Cardiac septum (tissue), 1 donor: ENCODE measurements around the gene LYZL4. TPM values are rescaled to one million over a fixed set of nuclear protein-coding genes. Genes with fewer than 3 reads are reported as not detected.

ENCODE experiments used
- DNase-seq: peaks from one replicate; pipeline ENCODE4 v3.0.0-alpha.2; 2020; ENCODE audit warnings: low spot score
- intact Hi-C: fragments of 100-400 bp; cut with DNase I; formaldehyde crosslinking; loops from one replicate; pipeline ENCODE4 v1.14.0; 2022
- total RNA-seq: library from RNA; stranded (reverse); fragmentation: NEBNext Ultra II Directional; extraction: Animal tissue kit (Norgen Biotek cat#: 25700); gene quantifications from one replicate; pipeline ENCODE4 v1.2.1, GENCODE V29; 2021
- donor health status: DM: no; HTN: no; CAD: no.

The LYZL4 gene
- total RNA-seq, 1 donor from 2014 or later = not detected

- intact Hi-C loops = no loop called here
- no peak for DNase-seq
These were observed 22.1 kb upstream of the LYZL4 start for GRCh38 chr3:42432485-42432884.

- no peak for DNase-seq
- intact Hi-C loops = no loop called here
These were observed 20.5 kb upstream of the LYZL4 start for GRCh38 chr3:42430781-42431532.

- intact Hi-C loops = no loop called here
- DNase-seq = no peak
These were observed 18.4 kb upstream of the LYZL4 start for GRCh38 chr3:42428830-42429229.

- no peak for DNase-seq
- intact Hi-C loops = no loop called here
These were observed 15.5 kb upstream of the LYZL4 start for GRCh38 chr3:42425736-42426407.

GRCh38 chr3:42424911-42425310, 14.5 kb upstream of the LYZL4 start:
- intact Hi-C loops = no loop called here
- DNase-seq = no peak

GRCh38 chr3:42421818-42422796, 11.7 kb upstream of the LYZL4 start:
- no peak for DNase-seq
- intact Hi-C loops = no loop called here

GRCh38 chr3:42419563-42419962, 9.2 kb upstream of the LYZL4 start:
- DNase-seq = no peak
- intact Hi-C loops = no loop called here

GRCh38 chr3:42412526-42413155, 2.2 kb upstream of the LYZL4 start:
- intact Hi-C loops = no loop called here
- DNase-seq = no peak

GRCh38 chr3:42411429-42411828, 1.0 kb upstream of the LYZL4 start:
- no peak for DNase-seq
- intact Hi-C loops = no loop called here

- DNase-seq = no peak
- intact Hi-C loops = no loop called here
These were observed 2.3 kb downstream of the LYZL4 start for GRCh38 chr3:42408156-42408555.

- no peak for DNase-seq
- intact Hi-C loops = no loop called here
These were observed 3.5 kb downstream of the LYZL4 start for GRCh38 chr3:42406727-42407450.

GRCh38 chr3:42405857-42406256, 4.6 kb downstream of the LYZL4 start:
- no peak for DNase-seq
- intact Hi-C loops = no loop called here

GRCh38 chr3:42403737-42404136, 6.7 kb downstream of the LYZL4 start:
- intact Hi-C loops = no loop called here

GRCh38 chr3:42402394-42403096, 7.9 kb downstream of the LYZL4 start:
- intact Hi-C loops = no loop called here

More at GRCh38 chr3:42403737-42404136, 6.7 kb downstream of the LYZL4 start:
- no peak for DNase-seq

GRCh38 chr3:42398080-42398479, 12.3 kb downstream of the LYZL4 start:
- intact Hi-C loops = no loop called here
- no peak for DNase-seq

More at GRCh38 chr3:42402394-42403096, 7.9 kb downstream of the LYZL4 start:
- DNase-seq = no peak

GRCh38 chr3:42397644-42398043, 12.8 kb downstream of the LYZL4 start:
- no peak for DNase-seq
- intact Hi-C loops = no loop called here

GRCh38 chr3:42394579-42395288, 15.7 kb downstream of the LYZL4 start:
- intact Hi-C loops = no loop called here
- no peak for DNase-seq
